G401 (cell line): ENCODE results near the gene RYK. TPM values are rescaled to one million over a fixed set of nuclear protein-coding genes. Genes with fewer than 3 reads are reported as not detected.
"Not testable (repeated sequence)": the region's sequence is repeated elsewhere in the genome, so short reads cannot be mapped to it uniquely, and the experiment has no call there.

Source experiments
- DNase-seq: peaks from one replicate; pipeline ENCODE4 v3.0.0-alpha.2; 2015; ENCODE audit warnings: low spot score
- in situ Hi-C: cut with HindIII; loops from 2 replicates; pipeline ENCODE4 v1.10.0; 2016; ENCODE audit warnings: low sequenced_read_pairs, mixed read lengths
- total RNA-seq: library from RNA; depleted of rRNA; stranded (reverse); fragments of >200 nt; shearing (Covaris generic); gene quantifications from 2 replicates; pipeline ENCODE4 v1.2.3, GENCODE V29; 2014; rRNA removed

RYK gene
- 88.1 and 131 TPM in 2 replicates for total RNA-seq

- in situ Hi-C loops: no loop called here
- DNase-seq: peak; percentile 75
Measured at GRCh38 chr3:134250717-134251220, at the start of gene RYK. RYK (minus strand) TSS chr3:134250859; CDS start chr3:134250654, 205 bp downstream.

GRCh38 chr3:134299888-134300206 lies 49.2 kb upstream of the RYK start:
- no peak for DNase-seq
- in situ Hi-C loops: no loop called here

GRCh38 chr3:134299185-134299887 lies 48.7 kb upstream of the RYK start:
- in situ Hi-C loops: no loop called here
- peak; percentile 41 for DNase-seq

- in situ Hi-C loops: no loop called here
- DNase-seq: no peak
Measured at GRCh38 chr3:134298249-134298648, 47.6 kb upstream of the RYK start.

GRCh38 chr3:134296616-134297015 lies 46.0 kb upstream of the RYK start:
- DNase-seq: no peak
- in situ Hi-C loops: no loop called here

- no peak for DNase-seq
- in situ Hi-C loops: no loop called here
Measured at GRCh38 chr3:134295930-134296329, 45.3 kb upstream of the RYK start.

GRCh38 chr3:134294302-134295280 lies 43.9 kb upstream of the RYK start:
- DNase-seq: no peak
- in situ Hi-C loops: no loop called here

GRCh38 chr3:134291319-134292254 lies 40.9 kb upstream of the RYK start:
- in situ Hi-C loops: no loop called here
- DNase-seq: no peak

- no peak for DNase-seq
- in situ Hi-C loops: no loop called here
Measured at GRCh38 chr3:134287512-134287911, 36.9 kb upstream of the RYK start.

GRCh38 chr3:134284438-134284837 lies 33.8 kb upstream of the RYK start:
- in situ Hi-C loops: no loop called here
- no peak for DNase-seq

GRCh38 chr3:134282659-134283047 lies 32.0 kb upstream of the RYK start:
- in situ Hi-C loops: no loop called here

GRCh38 chr3:134281912-134282658 lies 31.4 kb upstream of the RYK start:
- in situ Hi-C loops: no loop called here
- DNase-seq: no peak

More at GRCh38 chr3:134282659-134283047, 32.0 kb upstream of the RYK start:
- no peak for DNase-seq

- no peak for DNase-seq
- in situ Hi-C loops: no loop called here
Measured at GRCh38 chr3:134279466-134279865, 28.8 kb upstream of the RYK start.

- DNase-seq: no peak
- in situ Hi-C loops: no loop called here
Measured at GRCh38 chr3:134277066-134277660, 26.5 kb upstream of the RYK start.

- in situ Hi-C loops: no loop called here
- no peak for DNase-seq
Measured at GRCh38 chr3:134276086-134276485, 25.4 kb upstream of the RYK start.

GRCh38 chr3:134275110-134275509 lies 24.5 kb upstream of the RYK start:
- DNase-seq, in situ Hi-C loops: not testable (repeated sequence)

- no peak for DNase-seq
- in situ Hi-C loops: no loop called here
Measured at GRCh38 chr3:134274571-134274970, 23.9 kb upstream of the RYK start.

GRCh38 chr3:134267996-134268395 lies 17.3 kb upstream of the RYK start:
- in situ Hi-C loops: no loop called here
- DNase-seq: no peak
